ENCODE data around the gene PLTP.
"Not testable (repeated sequence)": the region's sequence is repeated elsewhere in the genome, so short reads cannot be mapped to it uniquely, and the experiment has no call there.

The PLTP gene

GRCh38 chr20:45897289-45897688 is 14.7 kb downstream of the PLTP start:
- no peak for DNase-seq

GRCh38 chr20:45896641-45897161 is 15.3 kb downstream of the PLTP start:
- no peak for DNase-seq

DNA sequence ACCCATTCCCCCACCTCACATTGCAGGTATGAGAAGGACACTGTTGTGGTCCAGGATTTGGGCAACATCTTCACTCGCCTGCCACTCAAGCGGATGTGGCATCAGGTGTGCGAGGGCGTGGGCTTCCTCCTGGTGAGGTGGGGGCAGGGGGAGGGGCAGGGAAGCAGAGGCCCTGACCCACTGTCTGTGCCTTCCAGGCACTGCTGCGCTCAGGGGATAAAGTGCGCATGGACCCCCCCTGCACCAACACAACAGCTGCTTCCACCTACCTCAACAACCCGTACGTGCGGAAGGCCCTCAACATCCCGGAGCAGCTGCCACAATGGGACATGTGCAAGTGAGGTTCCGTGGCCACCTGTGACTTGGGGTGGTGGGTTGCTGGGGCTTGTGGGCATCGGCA is 17.2 kb downstream of the PLTP start:
- DNase-seq: no peak

DNA sequence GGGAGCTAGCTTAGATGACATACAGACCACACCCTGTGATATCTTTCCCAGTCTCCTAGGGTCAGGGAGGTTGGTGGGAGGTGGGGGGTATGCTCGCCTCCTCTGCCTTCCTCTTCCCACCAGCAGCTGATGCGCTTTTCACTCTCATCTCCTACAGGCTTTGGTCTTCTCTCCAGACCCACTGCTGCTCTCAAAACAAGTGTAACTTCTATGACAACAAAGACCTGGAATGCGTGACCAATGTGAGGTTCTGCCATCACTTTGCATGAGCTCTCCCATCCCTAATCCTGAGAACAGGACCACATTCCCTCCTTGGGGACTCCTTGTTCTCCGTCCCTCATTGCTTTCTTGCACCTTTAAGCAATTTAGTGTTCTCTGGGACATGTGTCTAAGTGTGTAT is 18.1 kb downstream of the PLTP start:
- no peak for DNase-seq

DNA sequence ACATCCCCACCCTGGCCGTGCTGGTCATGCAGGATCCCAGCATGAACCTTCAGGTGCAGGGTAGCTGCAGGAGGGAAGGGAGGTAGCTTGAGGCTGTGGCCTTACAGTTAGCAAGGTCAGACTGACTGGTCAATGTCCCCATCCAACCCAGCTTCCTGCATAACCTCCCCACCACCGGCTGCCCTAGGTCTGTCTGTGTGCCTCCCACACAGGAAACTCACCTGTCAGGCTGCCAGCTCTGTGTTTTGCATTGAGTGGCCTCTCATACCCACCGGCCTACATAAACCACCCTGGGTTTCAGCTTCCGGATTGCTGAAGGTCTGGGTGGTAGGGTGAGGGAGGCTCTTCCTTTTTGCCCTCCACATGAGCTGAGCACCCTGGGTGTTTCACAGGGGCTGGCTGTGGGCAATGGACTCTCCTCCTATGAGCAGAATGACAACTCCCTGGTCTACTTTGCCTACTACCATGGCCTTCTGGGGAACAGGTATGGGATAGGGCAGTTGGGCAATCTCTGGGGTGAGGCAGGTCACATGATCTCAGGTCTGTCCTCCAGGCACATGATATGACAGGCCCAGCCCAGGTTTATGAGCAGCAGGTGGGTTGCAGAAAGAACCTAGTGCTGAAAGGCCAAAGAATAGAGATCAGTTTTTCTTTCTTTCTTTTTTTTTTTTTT is 19.0 kb downstream of the PLTP start:
- no peak for DNase-seq

- DNase-seq: peak; percentile 40
Measured at GRCh38 chr20:45892049-45892825, 19.7 kb downstream of the PLTP start.

DNA sequence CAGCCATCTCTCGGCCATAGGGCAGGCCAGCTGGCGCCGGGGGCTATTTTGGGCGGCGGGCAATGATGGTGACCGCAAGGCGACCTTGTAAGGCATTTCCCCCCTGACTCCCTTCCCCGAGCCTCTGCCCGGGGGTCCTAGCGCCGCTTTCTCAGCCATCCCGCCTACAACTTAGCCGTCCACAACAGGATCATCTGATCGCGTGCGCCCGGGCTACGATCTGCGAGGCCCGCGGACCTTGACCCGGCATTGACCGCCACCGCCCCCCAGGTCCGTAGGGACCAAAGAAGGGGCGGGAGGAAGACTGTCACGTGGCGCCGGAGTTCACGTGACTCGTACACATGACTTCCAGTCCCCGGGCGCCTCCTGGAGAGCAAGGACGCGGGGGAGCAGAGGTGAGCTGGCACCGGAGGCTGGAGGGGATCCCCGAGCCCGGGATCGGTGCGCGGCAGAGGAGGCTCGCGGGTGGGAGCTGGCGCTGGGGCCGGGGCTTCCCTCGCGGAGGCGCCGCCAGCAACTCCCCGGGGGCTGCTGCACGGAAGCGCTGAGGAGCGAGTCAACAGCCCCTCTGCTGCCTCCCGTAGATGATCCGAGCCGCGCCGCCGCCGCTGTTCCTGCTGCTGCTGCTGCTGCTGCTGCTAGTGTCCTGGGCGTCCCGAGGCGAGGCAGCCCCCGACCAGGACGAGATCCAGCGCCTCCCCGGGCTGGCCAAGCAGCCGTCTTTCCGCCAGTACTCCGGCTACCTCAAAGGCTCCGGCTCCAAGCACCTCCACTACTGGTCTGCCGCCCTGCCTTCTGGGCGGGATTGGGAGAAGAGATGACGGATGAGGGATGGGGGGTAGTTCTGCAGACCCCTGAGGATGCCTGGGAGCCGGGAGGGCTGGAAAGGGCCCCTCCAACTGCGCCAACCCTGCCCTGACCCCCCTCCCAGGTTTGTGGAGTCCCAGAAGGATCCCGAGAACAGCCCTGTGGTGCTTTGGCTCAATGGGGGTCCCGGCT is 20.7 kb downstream of the PLTP start, which contains the start of the genes CTSA and NEURL2:
Gene CTSA (plus strand): TSS at position 351 of the 999 bp plus-strand sequence. CDS start 234 bp downstream, at position 585.
Gene NEURL2 (minus strand): TSS at position 224 of the 999 bp plus-strand sequence. CDS start 217 bp downstream, at position 7.
- peak; percentile 92 for DNase-seq

DNA sequence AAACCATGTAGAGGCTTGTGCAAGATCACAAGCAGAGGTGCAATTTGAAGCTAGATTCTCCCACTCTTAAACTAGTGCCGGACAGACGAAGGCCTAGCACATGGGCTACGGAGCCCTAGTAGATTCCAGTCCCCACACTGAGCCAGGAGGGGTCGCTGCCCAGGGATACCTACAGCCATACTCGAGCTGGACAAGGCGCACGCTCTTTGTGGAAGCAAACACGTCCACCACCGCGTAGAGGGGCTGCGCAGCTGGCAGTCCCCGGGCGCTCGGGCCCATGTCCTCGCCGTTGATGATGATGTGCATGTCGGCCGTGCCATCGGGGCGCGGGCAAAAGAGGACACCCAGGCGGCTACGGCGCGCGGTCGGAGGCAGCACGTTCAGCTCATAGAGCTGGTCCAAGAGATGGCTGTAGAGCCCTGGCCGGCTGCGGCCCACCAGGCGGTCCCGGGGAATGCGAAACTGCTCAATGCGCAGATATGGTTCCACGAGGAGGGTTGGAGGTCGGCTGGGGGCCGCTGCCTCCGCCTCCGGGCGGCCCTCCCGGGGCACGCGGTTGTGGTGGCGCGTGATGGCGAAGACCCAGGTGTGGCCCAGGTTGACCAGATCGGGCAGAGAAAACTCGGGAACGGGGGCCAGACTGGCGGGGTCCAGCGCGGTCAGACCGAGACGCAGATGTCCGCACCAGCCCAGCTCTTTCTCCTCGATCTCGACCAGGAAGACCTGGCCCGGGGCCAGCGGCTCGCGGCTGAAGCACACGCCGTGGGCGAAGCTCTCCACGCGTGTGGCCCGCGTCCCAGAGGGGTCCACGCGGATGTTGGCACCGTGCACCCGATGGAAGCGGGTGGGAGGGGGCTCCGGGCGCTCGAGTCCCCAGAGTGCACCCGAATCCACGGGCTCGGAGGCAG is 21.6 kb downstream of the PLTP start:
- DNase-seq: peak; percentile 80

DNA sequence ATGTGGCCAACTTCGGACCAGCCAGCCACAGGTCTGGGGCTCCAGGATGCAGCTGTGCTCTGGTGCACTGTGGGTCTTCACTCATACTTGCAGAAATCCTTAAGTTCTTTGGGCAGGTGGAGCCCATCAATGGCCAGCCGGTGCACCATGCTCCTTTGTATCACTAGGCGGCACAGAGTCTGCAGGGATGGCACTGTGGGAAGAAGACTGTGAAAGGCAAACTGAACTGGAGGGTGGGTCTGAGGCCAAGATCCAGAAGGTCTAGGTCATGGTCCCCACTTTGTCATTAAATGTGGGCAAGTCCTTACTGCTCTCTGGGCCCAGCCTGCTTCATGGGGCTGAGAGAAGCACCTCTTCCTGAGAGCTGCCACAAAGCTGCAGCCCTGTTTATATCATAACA is 23.3 kb downstream of the PLTP start:
- DNase-seq: no peak

- no peak for DNase-seq
Measured at GRCh38 chr20:45887346-45887715, 24.6 kb downstream of the PLTP start, which contains the start of gene SPATA25. TSS of gene SPATA25 (minus strand) at chr20:45887622. CDS start at chr20:45887590, 32 bp downstream.

DNA sequence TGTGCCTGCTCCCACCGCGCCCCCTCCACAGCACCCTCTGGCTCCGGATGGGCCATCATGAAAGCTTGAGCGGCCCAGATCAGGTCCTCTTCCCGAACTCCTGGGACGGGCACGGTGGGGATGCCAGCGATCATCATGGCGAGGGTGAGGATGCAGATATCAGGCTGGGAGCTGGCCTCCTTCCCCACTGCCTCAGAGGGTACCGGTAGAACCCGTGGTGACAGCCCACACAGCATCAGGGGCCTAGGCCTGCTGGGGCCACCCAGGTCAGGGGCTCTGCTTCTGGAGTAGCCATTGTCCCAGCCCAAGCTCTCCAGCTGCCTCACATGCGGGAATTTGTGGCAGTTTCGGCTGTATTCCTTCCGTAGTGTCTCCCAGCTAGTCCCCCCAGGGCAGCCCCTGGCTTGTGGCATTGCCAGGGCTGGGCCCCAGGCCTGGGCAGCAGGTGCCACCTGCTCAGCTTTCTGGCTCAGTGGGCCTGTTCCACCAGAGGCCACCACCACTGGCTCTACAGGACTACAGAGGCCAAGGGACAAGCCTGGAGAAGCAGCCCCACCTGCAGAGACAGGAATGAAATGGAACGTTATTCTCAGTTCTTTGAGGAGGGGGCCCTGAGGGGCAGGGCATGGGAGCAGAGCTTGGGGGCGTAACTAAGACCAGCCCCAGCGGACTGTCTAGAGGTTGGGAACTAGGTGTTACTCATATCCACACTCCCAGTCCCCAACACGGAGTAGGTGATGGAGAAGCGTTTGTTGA is 25.2 kb downstream of the PLTP start:
- no peak for DNase-seq

DNA sequence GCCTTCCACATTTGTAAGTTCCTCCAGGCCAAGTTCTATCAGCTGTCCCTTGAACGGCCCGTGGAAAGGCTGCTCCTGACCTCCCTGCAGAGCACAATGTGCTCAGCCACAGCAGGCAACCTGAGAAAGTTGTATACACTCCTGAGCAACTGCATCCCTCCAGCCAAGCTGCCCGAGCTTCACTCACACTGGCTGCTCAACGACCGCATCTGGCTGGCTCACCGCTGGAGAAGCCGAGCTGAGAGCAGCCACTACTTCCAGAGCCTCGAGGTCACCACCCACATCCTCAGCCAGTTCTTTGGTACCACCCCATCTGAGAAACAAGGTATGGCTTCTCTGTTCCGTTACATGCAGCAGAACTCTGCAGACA is 28.9 kb downstream of the PLTP start:
- no peak for DNase-seq

GRCh38 chr20:45882469-45883099 is 29.4 kb downstream of the PLTP start:
- DNase-seq: no peak

DNA sequence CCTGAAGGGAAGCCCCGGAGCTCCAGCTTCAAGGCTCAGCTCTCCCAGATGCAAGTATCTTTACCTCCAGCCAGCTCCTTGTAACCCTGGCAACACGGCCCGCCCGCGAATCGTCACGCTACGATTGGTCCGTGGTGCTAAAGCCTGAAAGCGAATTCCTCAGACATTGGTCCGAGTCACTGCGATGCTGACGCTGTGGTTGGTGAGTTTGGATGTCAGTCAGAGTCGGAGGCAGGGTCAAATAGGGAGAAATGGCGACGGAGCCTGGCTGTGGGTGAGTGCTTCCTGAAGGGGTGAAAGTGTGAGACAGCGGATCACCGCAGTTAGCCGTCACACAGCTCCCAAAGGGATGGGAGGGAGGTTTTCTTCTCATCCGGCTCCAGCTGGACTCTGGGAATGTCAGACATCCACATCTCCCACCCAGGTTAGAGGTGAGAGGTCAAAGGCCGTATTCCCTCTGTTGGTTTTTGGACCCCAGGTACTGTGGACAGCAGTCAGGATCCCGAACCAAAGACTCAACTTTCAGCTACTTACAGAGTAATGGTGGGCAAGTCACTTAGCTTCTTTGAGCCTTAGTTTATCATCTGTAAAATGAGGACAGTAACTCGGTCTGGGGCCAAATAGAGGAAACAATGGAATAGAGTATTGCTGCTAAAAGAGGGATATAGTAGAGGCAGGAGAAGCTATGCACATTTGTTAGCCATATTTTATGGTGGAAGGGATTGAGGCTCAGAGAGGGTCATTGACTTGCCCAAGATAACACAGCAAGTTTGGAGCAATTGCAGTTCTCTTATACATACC is 30.8 kb downstream of the PLTP start, which contains the start of gene ZSWIM1:
Gene ZSWIM1 (plus strand): TSS at position 240 of the 801 bp plus-strand sequence. CDS start 1,366 bp downstream, outside the sequence.
- peak; percentile 99 for DNase-seq

- no peak for DNase-seq
Measured at GRCh38 chr20:45878076-45878761, 33.7 kb downstream of the PLTP start.

- DNase-seq: no peak
Measured at GRCh38 chr20:45874576-45874975, 37.4 kb downstream of the PLTP start.

- not testable (repeated sequence) for DNase-seq
Measured at GRCh38 chr20:45874104-45874481, 37.9 kb downstream of the PLTP start.

GRCh38 chr20:45873409-45874103 is 38.4 kb downstream of the PLTP start:
- DNase-seq: no peak
